Neural crest cell (in vitro differentiated cells): ENCODE measurements around the gene SIN3A. TPM values are rescaled to one million over a fixed set of nuclear protein-coding genes. Genes with fewer than 3 reads are reported as not detected.

Source experiments
- DNase-seq: peaks from one replicate; pipeline ENCODE4 v3.0.0; 2021; ENCODE audit warnings: low read depth, mixed read lengths, low spot score
- H3K27ac Mint-ChIP-seq: one replicate; pipeline ENCODE4 v1.8.0; 2021; ENCODE audit warnings: mild to moderate bottlenecking, mixed read lengths; ENCODE audit not compliant: unreplicated experiment
- H3K27me3 Mint-ChIP-seq: 2 replicates; pipeline ENCODE4 v1.8.0; 2021; ENCODE audit warnings: low read depth, mild to moderate bottlenecking, mixed read lengths
- H3K36me3 Mint-ChIP-seq: 2 replicates; pipeline ENCODE4 v1.8.0; 2021; ENCODE audit warnings: low read depth, mild to moderate bottlenecking, mixed read lengths
- H3K4me1 Mint-ChIP-seq: 2 replicates; pipeline ENCODE4 v1.8.0; 2021; ENCODE audit warnings: mixed read lengths
- H3K4me3 Mint-ChIP-seq: one replicate; pipeline ENCODE4 v1.8.0; 2021; ENCODE audit warnings: mild to moderate bottlenecking, mixed read lengths
- H3K9me3 Mint-ChIP-seq: 2 replicates; pipeline ENCODE4 v1.8.0; 2021; ENCODE audit warnings: mixed read lengths
- microRNA-seq: library from miRNA; unstranded; fragments of <30 nt; microRNA quantifications from one replicate; pipeline ENCODE4, GENCODE V29; 2020
- total RNA-seq: library from RNA; stranded (reverse); gene quantifications from 2 replicates; pipeline ENCODE4 v1.2.1, GENCODE V29; 2021
- TF ChIP-seq, protein P1 (sequence below): fragments of 200-600 bp; sonication (generic); conservative IDR thresholded peaks from 2 replicates; pipeline ENCODE4 v1.5.0; 2021; ENCODE audit warnings: antibody characterized with exemption, mild to moderate bottlenecking

SIN3A gene
- total RNA-seq, 1 donor from 2014 or later: 97.4 TPM

GRCh38 chr15:75328493-75329314 lies 122.8 kb downstream of the SIN3A start:
- no peak overlapping the region for H3K4me3 Mint-ChIP-seq
- H3K4me1 Mint-ChIP-seq: no peaks in the 10 kb centered on the region
- no peaks in the 10 kb centered on the region for H3K27me3 Mint-ChIP-seq
- no peaks in the 10 kb centered on the region for H3K36me3 Mint-ChIP-seq
- no peak for DNase-seq
- H3K9me3 Mint-ChIP-seq: no peaks in the 10 kb centered on the region
- TF ChIP-seq, protein P1, sequence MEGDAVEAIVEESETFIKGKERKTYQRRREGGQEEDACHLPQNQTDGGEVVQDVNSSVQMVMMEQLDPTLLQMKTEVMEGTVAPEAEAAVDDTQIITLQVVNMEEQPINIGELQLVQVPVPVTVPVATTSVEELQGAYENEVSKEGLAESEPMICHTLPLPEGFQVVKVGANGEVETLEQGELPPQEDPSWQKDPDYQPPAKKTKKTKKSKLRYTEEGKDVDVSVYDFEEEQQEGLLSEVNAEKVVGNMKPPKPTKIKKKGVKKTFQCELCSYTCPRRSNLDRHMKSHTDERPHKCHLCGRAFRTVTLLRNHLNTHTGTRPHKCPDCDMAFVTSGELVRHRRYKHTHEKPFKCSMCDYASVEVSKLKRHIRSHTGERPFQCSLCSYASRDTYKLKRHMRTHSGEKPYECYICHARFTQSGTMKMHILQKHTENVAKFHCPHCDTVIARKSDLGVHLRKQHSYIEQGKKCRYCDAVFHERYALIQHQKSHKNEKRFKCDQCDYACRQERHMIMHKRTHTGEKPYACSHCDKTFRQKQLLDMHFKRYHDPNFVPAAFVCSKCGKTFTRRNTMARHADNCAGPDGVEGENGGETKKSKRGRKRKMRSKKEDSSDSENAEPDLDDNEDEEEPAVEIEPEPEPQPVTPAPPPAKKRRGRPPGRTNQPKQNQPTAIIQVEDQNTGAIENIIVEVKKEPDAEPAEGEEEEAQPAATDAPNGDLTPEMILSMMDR: no peak
- no peak overlapping the region for H3K27ac Mint-ChIP-seq

- H3K27me3 Mint-ChIP-seq: no peaks in the 10 kb centered on the region
- H3K4me1 Mint-ChIP-seq: no peaks in the 10 kb centered on the region
- H3K9me3 Mint-ChIP-seq: no peaks in the 10 kb centered on the region
- H3K27ac Mint-ChIP-seq: no peak overlapping the region
- TF ChIP-seq, protein P1: no peak
- DNase-seq: no peak
- H3K4me3 Mint-ChIP-seq: no peak overlapping the region
- no peaks in the 10 kb centered on the region for H3K36me3 Mint-ChIP-seq
Measured at GRCh38 chr15:75327491-75327890, 124.0 kb downstream of the SIN3A start.

DNA sequence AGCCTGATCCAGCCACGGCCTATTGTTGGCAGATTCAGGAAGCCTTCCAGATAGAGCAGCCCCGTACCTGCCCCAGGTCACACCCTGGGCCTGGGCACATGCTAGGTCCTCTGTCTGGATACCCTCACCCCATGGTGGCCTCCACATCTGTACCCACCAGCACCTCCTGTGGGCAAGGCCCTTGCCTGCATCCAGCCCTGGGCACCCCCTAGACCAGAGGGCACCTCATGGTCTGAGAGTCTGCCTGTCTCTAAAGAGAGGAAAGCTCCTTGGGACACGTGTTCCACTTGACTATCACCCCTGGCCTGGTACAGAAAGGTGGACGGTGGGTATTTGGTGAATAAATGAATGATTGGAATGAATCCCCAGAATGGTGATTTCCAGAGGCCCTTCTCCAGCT lies 124.5 kb downstream of the SIN3A start:
- Mint-ChIP-seq H3K27ac (no peak overlapping the region), H3K36me3 (no peaks in the 10 kb centered on the region), H3K4me1 (no peaks in the 10 kb centered on the region), H3K4me3 (no peak overlapping the region), H3K27me3 (peaks cover 2% of the 10 kb centered on the region), H3K9me3 (no peaks in the 10 kb centered on the region)
- TF ChIP-seq, protein P1: no peak
- no peak for DNase-seq

DNA sequence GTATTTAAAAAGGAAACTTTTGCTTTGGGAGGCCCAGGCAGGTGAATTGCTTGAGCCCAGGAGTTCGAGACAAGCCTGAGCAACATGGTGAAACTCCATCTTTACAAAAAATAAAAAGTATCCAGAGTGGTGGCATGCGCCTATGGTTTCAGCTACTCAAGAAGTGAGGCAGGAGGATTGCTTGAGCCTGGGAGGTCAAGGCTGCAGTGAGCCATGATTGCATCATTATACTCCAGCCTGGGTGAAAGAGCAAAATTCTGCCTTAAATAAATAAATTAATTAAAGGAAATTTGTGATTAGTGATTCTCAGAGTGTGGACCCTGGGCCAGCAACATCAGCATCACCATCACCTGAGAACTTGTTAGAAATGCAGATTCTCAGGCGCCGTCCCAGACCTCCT lies 125.6 kb downstream of the SIN3A start:
- Mint-ChIP-seq H3K36me3 (no peaks in the 10 kb centered on the region), H3K4me1 (no peaks in the 10 kb centered on the region), H3K27me3 (peaks cover 6% of the 10 kb centered on the region), H3K9me3 (peaks cover 3% of the 10 kb centered on the region), H3K4me3 (no peak overlapping the region), H3K27ac (no peak overlapping the region)
- TF ChIP-seq, protein P1: no peak
- no peak for DNase-seq

DNA sequence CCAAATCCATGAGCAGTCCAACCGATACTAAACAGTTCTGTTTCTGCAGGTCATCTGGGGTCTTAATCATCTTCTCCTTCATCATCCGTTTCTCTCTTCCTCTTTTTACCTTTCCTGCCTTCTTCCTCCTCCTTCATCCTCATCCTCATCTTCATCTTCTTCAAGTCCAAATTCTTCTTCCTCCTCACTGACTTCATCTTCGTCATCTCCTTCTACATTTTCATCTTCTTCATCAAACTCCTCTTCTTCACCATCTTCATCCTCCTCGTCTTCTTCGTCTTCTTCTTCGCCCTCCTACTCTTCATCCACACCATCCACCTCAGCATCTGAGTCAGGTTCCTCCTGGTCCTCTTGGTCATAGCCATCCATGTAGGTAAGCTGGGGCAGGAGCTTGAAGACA lies 129.8 kb downstream of the SIN3A start:
- H3K27ac Mint-ChIP-seq: no peak overlapping the region
- no peak for DNase-seq
- H3K36me3 Mint-ChIP-seq: no peaks in the 10 kb centered on the region
- TF ChIP-seq, protein P1: no peak
- peaks cover 14% of the 10 kb centered on the region for H3K27me3 Mint-ChIP-seq
- peaks cover 3% of the 10 kb centered on the region for H3K9me3 Mint-ChIP-seq
- H3K4me1 Mint-ChIP-seq: no peaks in the 10 kb centered on the region
- H3K4me3 Mint-ChIP-seq: no peak overlapping the region

Small RNA genes lying within 50 kb of the gene (microRNA-seq; reads per million reads assigned to microRNA genes)
- not detected for gene MIR631

Other genes starting within 250 kb of the SIN3A start
- gene C15orf39, start 249.8 kb downstream of the SIN3A start, total RNA-seq: 23.8 and 29.5 TPM in 2 replicates
- gene GOLGA6C, start 193.4 kb downstream of the SIN3A start, total RNA-seq: 0.12 TPM in 1 of 2 replicates, not detected in the other
- gene GOLGA6D, start 168.9 kb downstream of the SIN3A start, total RNA-seq: not detected in 2 replicates
- 156 and 161 TPM in 2 replicates for gene COMMD4, start 115.6 kb downstream of the SIN3A start, total RNA-seq
- 18.4 and 20.4 TPM in 2 replicates for gene NEIL1, start 104.7 kb downstream of the SIN3A start, total RNA-seq
- gene MAN2C1, start 83.1 kb downstream of the SIN3A start, total RNA-seq: 209 and 222 TPM in 2 replicates
- gene PTPN9, start 127.6 kb upstream of the SIN3A start, total RNA-seq: 41.1 and 42.0 TPM in 2 replicates
- gene SNUPN, start 174.0 kb upstream of the SIN3A start, total RNA-seq: 20.9 and 21.3 TPM in 2 replicates
- 79.4 and 84.3 TPM in 2 replicates for gene IMP3, start 188.5 kb upstream of the SIN3A start, total RNA-seq
- gene SNX33, start 196.2 kb upstream of the SIN3A start, total RNA-seq: 22.2 and 23.4 TPM in 2 replicates